Gastroesophageal sphincter (tissue), 3 donors: ENCODE data around the gene MADCAM1.

Experiments used
- POLR2A ChIP-seq, 2 donors: fragments of 450-650 bp; IDR thresholded peaks; one replicate each; pipeline ENCODE4 v1.6.1; 2017; ENCODE audit warnings: antibody characterized with exemption in 2 of 2, mild to moderate bottlenecking in 2 of 2, moderate library complexity in 1 of 2
- POLR2AphosphoS5 ChIP-seq: sonication (generic); formaldehyde crosslinking; IDR thresholded peaks from one replicate; pipeline ENCODE4 v1.6.1; 2017; ENCODE audit warnings: antibody characterized with exemption
- TF ChIP-seq, protein P1 (sequence below), 4 experiments: fragments of 200-600 bp in 2 of 4; fragments of 450-650 bp in 2 of 4; sonication (generic) in 1 of 4; IDR thresholded peaks; one replicate each; pipeline ENCODE4 v1.5.1; 2017 to 2019; ENCODE audit warnings: antibody characterized with exemption in 4 of 4, mild to moderate bottlenecking in 2 of 4, moderate library complexity in 2 of 4

- no peak for TF ChIP-seq POLR2AphosphoS5
- TF ChIP-seq, protein P1, sequence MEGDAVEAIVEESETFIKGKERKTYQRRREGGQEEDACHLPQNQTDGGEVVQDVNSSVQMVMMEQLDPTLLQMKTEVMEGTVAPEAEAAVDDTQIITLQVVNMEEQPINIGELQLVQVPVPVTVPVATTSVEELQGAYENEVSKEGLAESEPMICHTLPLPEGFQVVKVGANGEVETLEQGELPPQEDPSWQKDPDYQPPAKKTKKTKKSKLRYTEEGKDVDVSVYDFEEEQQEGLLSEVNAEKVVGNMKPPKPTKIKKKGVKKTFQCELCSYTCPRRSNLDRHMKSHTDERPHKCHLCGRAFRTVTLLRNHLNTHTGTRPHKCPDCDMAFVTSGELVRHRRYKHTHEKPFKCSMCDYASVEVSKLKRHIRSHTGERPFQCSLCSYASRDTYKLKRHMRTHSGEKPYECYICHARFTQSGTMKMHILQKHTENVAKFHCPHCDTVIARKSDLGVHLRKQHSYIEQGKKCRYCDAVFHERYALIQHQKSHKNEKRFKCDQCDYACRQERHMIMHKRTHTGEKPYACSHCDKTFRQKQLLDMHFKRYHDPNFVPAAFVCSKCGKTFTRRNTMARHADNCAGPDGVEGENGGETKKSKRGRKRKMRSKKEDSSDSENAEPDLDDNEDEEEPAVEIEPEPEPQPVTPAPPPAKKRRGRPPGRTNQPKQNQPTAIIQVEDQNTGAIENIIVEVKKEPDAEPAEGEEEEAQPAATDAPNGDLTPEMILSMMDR (IDR thresholded peaks at IDR 0.05): no peak
- TF ChIP-seq POLR2A (IDR thresholded peaks at IDR 0.05): no peak
These were observed at the start of gene MADCAM1 for GRCh38 chr19:496112-496665.
